GM18909 (cell line): ENCODE measurements around the gene PCA3.
A peak's percentile ranks its signal among the peaks of the same experiment; 100 is the strongest.

ENCODE experiments used
- ATAC-seq: cut with Tn5 transposase; IDR thresholded peaks from one replicate; pipeline ENCODE4 v1.9.1; 2021; ENCODE audit warnings: mild to moderate bottlenecking; ENCODE audit not compliant: unreplicated experiment, poor library complexity

PCA3 gene

DNA sequence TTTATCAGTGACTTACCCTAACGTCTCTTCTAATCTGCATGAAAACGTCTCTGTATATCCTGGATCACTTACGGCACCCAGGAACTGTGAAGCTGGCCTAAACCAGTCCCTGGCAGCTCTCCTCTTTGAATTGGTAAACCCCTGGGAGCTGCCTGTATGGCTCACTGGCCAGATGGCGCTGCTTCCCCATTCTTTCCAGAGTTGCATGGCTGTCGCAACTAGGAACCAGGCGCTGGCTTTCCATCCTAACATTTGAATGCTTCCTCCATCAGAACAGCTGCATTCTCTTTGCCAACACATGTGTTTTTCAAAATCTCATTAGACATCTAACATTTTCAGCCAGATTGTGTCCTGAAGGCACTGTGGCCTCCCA is 8.0 kb upstream of the PCA3 start:
- ATAC-seq: peak; percentile 8

DNA sequence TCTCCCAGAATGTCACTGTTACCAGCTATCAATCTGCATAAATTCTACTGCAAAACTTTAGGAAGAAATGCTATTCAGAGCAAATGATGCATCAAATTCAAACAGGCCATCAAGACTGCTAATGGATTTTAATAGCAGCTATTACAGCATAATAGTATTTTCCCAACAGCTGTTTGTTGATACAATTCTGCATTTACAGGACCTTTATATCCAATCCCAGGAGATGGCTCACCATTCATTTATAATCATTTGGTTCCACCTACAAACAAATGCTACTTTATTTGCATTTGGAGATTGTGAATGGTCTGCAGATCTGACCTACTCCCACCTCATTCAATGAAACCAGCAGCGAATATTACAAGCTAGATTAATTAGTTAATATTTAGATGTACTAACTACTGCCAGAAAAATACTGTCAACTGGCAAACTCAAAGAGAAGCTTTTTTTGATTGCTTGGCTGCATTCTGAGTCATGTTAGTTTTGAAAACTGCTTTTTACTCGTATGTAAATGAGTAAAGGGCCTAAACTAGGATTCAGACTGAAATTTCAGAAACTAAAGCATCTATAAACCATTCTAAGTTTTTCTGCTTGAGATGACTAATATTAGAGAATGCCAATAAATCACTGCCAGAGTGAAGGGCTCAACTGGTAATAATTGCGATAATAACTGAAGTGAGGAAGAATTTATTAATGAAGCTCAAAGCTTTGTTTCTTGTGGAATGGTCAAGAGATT is 7.1 kb upstream of the PCA3 start:
- ATAC-seq: no peak

DNA sequence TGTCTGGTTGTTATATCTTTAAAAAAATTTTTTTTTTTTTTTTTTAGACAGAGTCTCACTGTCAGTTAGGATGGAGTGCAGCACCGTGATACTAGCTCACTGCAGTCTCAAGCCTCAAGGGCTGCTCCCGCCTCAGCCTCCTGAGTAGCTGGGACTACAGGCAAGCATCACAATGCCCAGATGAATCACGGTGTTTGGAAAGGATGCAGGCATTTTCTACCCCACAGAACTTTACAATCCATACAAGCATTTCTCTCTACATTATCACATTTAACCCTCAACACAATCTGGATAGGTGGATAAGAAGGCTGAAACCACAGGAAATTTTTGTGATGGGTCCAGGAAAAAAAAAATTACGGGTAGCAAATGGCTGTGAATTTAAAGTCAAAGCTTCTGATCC is 5.8 kb upstream of the PCA3 start:
- ATAC-seq: no peak

DNA sequence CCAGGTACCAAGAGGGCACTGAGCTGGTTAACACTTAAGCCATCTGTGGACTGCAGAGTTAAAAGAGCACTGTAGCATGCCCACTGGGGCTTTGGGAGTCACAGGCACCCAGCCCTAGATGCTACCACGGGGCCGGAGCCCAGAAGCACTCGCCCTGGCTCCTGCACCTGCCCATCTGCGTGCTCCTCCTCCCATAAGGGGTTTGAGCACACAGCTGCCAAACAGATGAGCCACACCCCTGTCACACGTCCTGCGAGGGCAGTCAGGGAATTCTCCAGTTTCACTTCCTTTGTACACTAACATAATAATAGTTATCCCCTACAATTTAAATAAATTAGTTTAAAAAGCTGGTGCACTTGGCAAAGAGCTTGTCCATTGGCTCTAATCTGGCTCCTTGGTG is 4.5 kb upstream of the PCA3 start:
- ATAC-seq: no peak

DNA sequence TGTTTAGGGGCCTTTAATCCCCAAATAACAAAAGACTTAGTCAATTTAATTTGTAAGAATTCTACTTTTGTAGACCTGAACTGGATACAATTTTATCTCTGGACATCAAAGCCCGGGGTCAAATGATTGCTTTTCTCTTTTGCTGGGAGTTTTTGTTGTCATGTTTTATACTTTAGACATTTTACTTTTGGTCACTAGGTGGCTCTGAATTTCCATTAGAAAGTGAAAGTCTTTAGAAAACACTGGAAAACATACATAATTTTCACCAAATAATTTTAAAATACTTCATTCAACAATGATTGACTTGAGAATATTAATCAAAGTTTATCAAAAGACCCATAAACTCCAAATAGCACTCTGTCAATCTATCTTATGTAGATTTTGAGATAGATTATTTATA is 2.8 kb upstream of the PCA3 start:
- no peak for ATAC-seq

DNA sequence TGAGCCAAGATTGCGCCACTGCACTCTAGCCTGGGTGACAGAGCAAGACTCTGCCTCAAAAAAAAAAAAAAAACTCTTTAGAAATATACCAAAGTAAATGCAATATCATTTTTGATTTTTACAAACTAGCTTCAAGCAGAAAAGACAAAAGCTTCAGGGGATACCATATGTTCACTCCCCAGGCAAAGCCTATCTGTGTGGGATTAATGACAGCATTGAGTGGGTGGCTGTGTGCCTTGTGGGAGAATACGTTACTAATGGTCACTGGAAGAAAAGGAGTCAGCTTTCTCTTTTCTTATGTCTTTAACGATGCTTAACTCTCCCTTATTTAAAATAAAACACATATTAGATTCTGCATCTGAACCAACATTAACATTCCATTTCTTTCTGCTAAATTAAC is 1.9 kb downstream of the PCA3 start:
- ATAC-seq: no peak

DNA sequence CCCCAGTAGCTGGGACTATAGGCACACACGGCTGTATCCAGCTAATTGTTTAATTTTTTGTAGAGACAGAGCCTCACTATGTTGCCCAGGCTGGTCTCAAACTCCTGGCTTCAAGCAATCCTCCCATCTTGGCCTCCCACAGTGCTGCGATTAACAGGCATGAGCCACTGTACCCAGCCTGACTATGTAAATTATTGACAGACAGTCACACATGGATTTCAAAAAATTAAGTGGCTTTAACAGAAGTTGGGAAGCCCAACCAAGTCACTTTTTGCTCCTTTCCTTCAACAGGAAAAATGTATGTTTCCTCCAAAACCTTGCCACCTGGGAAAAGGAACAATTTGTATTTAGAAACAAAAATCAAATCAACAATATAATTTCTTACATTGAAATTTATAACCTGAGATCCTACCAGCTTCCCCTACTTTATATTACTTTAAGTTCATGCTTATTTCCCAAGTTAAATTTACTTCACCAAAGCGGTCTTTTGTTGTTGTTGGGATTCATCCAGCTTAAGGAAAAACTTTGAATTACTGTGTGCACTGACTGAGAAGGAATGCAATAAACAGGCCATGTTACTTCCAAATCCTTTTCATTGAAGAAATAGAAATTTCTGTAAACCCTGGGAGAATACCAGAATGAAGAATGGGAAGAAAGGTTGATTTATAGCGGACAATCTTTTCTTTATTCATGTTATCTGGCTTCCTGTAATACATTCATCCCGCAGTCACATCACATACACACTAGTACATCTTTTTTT is 8.6 kb downstream of the PCA3 start:
- ATAC-seq: no peak

DNA sequence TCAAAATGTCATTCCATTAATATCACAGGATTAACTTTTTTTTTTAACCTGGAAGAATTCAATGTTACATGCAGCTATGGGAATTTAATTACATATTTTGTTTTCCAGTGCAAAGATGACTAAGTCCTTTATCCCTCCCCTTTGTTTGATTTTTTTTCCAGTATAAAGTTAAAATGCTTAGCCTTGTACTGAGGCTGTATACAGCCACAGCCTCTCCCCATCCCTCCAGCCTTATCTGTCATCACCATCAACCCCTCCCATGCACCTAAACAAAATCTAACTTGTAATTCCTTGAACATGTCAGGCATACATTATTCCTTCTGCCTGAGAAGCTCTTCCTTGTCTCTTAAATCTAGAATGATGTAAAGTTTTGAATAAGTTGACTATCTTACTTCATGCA is 20.6 kb downstream of the PCA3 start:
- no peak for ATAC-seq

DNA sequence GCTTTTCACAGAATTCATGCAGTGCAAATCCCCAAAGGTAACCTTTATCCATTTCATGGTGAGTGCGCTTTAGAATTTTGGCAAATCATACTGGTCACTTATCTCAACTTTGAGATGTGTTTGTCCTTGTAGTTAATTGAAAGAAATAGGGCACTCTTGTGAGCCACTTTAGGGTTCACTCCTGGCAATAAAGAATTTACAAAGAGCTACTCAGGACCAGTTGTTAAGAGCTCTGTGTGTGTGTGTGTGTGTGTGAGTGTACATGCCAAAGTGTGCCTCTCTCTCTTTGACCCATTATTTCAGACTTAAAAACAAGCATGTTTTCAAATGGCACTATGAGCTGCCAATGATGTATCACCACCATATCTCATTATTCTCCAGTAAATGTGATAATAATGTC is 21.3 kb downstream of the PCA3 start:
- ATAC-seq: no peak

DNA sequence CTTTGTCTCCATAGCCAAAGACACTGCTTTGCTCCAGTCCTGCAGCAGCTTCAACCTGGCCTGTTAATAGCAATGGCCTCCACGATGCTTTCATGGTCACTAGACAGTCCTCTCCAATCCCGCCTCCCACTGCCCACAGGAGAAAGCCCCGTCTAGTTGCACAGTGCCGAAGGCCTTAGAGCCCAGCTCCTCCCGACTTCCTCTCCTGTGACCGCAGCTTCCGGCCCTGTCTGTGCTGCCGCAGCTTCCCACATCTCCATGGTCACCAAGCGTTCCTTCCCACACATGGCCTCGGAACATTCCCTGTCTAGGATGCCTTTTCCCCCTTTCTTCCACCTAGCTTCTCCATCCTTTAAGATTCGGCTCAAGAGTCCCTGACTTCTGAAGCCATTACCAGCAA is 23.4 kb downstream of the PCA3 start:
- no peak for ATAC-seq

DNA sequence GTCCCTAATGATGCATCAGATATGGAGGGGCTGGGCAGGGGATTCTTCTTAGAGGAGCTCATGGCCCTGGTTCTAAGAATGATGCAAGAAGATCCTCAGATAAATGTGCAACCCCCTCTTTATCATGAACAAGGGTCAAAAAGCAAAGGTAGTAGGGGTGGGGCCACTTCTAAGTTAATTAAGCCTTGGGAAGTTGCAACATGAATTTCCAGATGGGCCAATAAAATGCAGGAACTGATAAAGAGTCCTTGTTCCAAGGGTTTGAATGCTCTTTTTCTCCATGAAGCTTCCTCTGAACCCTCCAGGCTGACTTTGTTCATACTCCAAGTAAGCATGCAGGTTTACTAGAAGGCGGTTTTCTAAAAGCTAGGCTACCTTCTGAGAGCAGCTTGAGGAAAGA is 25.6 kb downstream of the PCA3 start:
- ATAC-seq: no peak

DNA sequence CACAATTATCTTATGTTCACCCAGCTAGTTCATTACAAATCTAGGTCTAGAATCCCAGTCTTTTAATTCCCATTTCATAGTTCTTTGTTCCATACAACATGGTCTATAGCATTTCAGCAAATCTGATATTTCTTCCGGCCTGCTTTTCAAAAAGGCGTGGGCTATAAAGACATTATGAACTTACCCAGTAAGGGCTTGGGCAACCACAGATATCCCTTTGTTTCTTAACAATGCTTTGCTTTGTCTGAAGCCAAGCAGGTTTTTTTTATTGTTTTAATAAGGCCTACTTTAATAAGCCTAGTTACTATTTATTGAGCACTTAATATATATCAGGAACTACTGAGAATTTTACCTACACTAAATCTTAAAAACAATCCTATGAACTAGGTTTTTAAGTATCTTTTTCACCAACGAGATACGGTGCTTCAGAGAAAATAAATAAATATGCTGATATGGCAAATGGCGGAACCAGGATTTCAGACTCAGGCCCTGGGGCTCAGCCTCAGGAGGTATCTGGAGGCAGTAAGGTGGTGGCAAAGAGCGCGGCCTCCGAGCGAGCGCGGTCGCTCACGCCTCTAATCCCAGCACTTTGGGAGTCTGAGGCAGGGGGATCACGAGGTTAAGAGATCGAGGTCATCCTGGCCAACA is 29.7 kb downstream of the PCA3 start:
- no peak for ATAC-seq

DNA sequence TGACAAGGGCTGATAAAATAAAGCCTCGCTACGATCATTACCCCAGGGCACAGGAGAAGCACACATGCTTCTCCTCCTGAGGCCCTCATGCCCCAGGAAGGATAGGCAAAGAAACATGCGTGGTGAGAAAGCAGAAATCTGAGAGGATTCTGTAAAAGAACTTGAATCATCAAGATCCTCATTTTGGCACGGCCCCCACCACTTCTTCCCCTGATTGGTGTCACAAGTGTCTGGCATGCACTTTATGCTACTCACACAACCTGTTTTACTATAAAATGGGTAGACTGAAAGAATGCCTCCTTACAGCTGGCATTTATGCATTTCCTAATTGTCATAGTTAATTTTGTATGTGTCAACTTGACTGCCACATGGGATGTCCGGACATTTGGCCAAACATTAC is 32.1 kb downstream of the PCA3 start:
- ATAC-seq: no peak

DNA sequence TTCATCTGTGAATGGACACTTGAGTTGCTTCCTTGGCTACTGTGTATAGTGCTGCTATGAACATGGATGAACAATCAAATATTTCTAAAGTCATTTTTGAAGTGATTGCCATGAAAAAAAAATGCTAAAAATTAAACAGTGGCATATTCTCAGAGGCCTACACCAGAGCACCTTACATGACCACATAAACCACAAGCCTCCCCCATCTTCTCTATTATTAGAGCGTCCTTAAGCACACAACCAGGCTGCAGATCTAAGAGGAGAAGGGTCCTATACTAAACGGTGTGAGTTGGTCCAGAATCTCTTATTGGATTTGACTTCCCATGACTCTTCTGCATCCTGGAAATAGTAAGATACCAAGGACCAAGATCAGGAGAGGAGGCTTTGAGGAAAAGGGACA is 34.3 kb downstream of the PCA3 start:
- no peak for ATAC-seq

DNA sequence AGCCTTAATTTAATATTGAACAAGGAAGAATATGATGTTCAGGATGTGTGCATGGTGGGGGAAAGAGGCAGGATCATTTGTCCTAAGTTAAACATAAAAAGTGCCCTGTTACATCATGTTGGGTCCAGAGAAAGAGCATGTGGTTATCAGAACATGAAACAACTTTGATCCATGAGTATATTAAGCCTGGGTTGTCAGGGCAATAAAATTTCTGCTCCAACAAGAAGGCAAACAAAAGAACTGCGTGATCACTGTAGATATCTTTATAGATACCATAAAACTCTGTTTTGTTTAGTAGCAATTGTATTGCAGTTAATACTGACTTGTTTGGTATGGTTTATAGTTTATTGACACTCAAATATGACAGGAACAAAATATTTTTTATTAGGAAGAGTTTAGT is 35.2 kb downstream of the PCA3 start:
- ATAC-seq: no peak

DNA sequence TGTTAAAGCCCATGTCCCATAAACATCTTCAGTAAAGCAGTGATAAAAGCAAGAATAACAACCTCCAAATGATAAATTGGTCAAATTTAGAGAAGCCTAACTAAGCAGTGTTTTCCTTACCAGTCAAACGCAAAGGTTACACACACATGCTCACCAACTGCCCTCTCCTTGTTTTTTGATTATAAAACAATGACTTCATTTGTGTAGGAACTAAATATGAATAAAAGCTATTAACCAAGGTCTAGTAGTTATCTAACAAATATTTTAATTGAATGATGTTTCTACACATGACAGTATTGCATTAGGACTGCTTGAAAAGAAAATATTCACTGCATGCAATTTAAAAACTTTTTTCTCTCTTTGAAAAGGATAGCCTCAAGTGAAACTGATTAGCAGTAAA is 36.7 kb downstream of the PCA3 start:
- ATAC-seq: no peak

DNA sequence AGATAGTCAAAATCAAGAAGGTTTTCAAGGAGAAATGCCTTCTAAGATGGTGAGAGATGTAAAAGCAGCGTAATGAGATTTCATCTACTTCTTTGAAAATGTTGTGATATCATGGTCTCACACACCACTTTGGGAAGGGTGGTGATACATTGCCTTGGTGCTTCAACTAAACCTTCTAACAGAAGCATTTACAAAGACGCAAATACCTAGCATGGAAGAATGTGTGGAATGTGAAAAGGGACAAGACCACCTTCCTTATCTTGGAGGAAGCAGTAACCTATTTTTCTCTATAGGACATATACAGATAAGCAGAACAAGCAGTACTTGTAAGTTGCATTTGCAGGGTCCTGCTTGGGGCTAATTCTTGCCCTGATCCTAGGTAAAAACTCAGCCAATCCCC is 38.8 kb downstream of the PCA3 start:
- ATAC-seq: no peak

DNA sequence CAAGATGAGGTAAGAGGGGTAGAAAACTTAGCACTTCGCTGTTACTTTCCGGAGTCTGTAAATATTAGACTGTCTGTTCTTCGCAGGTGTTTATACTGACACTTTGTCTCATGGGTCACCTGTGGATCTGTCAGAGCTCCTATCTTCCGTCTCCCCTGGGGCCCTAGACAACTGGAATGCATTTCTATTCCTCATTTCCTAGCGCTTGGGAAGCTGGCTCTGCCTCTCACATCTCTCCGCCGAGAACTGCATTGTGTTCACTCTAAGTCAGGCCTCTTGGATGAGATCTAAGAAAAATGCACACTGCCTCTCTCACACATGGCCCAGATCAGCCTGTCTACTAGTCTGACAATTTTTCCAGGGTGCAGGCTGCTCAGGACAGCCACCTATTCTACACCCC is 39.5 kb downstream of the PCA3 start:
- ATAC-seq: no peak

DNA sequence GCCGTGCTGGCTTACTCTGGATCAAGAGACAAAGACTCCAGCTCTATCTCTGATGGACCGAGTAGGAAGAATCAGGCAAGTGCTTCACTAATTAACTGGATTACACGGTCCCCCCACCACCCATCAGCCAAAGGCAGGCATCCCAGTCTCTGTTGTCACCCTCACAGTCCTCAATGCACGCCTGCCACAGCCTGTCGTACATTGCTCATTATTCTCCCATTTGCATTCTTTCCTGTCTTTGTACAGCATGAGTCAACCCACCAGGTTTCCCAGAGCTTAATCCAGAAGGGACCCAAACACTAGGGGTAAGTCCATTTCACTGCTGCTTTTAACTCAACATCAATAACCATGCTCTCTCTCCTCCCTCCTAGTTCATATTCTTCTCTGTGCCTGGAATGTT is 44.4 kb downstream of the PCA3 start:
- ATAC-seq: no peak

DNA sequence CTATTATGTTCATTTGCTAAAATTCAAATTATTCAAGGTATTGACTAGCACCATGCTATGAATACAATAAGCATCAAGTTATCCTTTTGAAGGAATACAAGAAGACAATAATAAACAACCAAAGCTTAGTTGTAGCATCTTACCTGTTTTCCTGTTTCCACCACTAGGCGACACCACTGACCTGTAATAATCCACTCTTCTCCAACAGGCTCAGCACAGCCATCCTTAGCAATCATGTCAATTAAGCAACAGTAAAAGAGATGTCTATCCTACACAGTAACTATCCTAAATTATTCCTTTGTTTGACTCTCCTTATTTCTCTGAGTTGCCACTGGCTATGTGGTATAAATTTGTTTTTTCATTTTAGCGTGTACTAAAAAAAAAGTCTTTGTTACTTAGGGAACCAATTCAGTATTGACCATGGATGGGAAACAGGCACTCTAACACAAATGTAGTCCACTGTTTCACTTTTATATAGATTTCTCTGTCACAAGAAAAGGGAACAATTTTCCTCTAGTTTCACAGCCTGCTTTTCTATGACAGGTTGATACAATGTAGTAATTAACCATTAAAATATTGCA is 46.2 kb downstream of the PCA3 start:
- ATAC-seq: peak; percentile 74

DNA sequence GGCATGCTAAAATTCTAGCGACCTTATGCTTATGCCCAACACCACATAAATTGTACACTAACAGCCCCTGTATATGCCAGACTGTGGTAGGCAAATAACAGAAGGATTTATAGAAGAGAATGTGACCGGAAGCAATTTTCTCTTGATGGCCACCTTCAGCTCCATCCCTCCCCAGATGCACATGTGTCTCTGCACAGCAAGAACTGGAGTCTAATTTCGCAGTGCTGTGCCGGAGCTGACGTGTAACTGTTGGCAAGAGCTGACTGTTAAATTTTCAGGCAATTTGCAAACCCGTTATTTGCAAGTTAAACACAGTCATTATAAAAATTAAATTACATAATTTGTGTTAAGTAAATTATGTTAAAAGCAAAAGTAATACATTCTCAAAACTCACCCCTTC is 48.4 kb downstream of the PCA3 start:
- no peak for ATAC-seq
